ENCODE results near the gene NIPBL.

NIPBL gene

GRCh38 chr5:37034955-37035354 lies 158.4 kb downstream of the NIPBL start:
- H3K27me3 ChIP-seq (ENCODE audit: control insufficient read depth, insufficient read depth, low read length) = no peaks in the 10 kb centered on the region
- no peak overlapping the region for H3K27ac ChIP-seq (ENCODE audit: low read depth, low read length)
- H3K4me1 ChIP-seq (ENCODE audit: control insufficient read depth, insufficient read depth, low read length) = no peaks in the 10 kb centered on the region
- peaks cover 38% of the 10 kb centered on the region for H3K36me3 ChIP-seq (ENCODE audit: control insufficient read depth, insufficient read depth, low read length)
- no peaks in the 10 kb centered on the region for H3K9me3 ChIP-seq (ENCODE audit: control insufficient read depth, insufficient read depth, low read length)
- no peak overlapping the region for H3K4me3 ChIP-seq (ENCODE audit: low read depth, low read length)
- no peak overlapping the region for H3K9ac ChIP-seq (ENCODE audit: low read depth, low read length)

- H3K4me3 ChIP-seq (ENCODE audit: low read depth, low read length) = no peak overlapping the region
- no peaks in the 10 kb centered on the region for H3K4me1 ChIP-seq (ENCODE audit: control insufficient read depth, insufficient read depth, low read length)
- H3K9me3 ChIP-seq (ENCODE audit: control insufficient read depth, insufficient read depth, low read length) = no peaks in the 10 kb centered on the region
- H3K9ac ChIP-seq (ENCODE audit: low read depth, low read length) = no peak overlapping the region
- H3K27ac ChIP-seq (ENCODE audit: low read depth, low read length) = no peak overlapping the region
- no peaks in the 10 kb centered on the region for H3K27me3 ChIP-seq (ENCODE audit: control insufficient read depth, insufficient read depth, low read length)
- H3K36me3 ChIP-seq (ENCODE audit: control insufficient read depth, insufficient read depth, low read length) = peaks cover 34% of the 10 kb centered on the region
Observed at GRCh38 chr5:37037840-37038239, 161.3 kb downstream of the NIPBL start.

GRCh38 chr5:37039824-37040223 lies 163.3 kb downstream of the NIPBL start:
- Histone ChIP-seq H3K27ac (ENCODE audit: low read depth, low read length) (no peak overlapping the region), H3K9ac (ENCODE audit: low read depth, low read length) (no peak overlapping the region), H3K36me3 (ENCODE audit: control insufficient read depth, insufficient read depth, low read length) (peaks cover 45% of the 10 kb centered on the region), H3K4me1 (ENCODE audit: control insufficient read depth, insufficient read depth, low read length) (no peaks in the 10 kb centered on the region), H3K9me3 (ENCODE audit: control insufficient read depth, insufficient read depth, low read length) (no peaks in the 10 kb centered on the region), H3K4me3 (ENCODE audit: low read depth, low read length) (no peak overlapping the region), H3K27me3 (ENCODE audit: control insufficient read depth, insufficient read depth, low read length) (no peaks in the 10 kb centered on the region)

- Histone ChIP-seq H3K9ac (ENCODE audit: low read depth, low read length) (no peak overlapping the region), H3K27me3 (ENCODE audit: control insufficient read depth, insufficient read depth, low read length) (no peaks in the 10 kb centered on the region), H3K27ac (ENCODE audit: low read depth, low read length) (no peak overlapping the region), H3K4me1 (ENCODE audit: control insufficient read depth, insufficient read depth, low read length) (no peaks in the 10 kb centered on the region), H3K9me3 (ENCODE audit: control insufficient read depth, insufficient read depth, low read length) (no peaks in the 10 kb centered on the region), H3K4me3 (ENCODE audit: low read depth, low read length) (no peak overlapping the region), H3K36me3 (ENCODE audit: control insufficient read depth, insufficient read depth, low read length) (peaks cover 66% of the 10 kb centered on the region)
Observed at GRCh38 chr5:37043693-37044092, 167.1 kb downstream of the NIPBL start.

- peaks cover 66% of the 10 kb centered on the region for H3K36me3 ChIP-seq (ENCODE audit: control insufficient read depth, insufficient read depth, low read length)
- no peaks in the 10 kb centered on the region for H3K9me3 ChIP-seq (ENCODE audit: control insufficient read depth, insufficient read depth, low read length)
- H3K27me3 ChIP-seq (ENCODE audit: control insufficient read depth, insufficient read depth, low read length) = no peaks in the 10 kb centered on the region
- no peak overlapping the region for H3K27ac ChIP-seq (ENCODE audit: low read depth, low read length)
- no peak overlapping the region for H3K4me3 ChIP-seq (ENCODE audit: low read depth, low read length)
- H3K9ac ChIP-seq (ENCODE audit: low read depth, low read length) = no peak overlapping the region
- H3K4me1 ChIP-seq (ENCODE audit: control insufficient read depth, insufficient read depth, low read length) = no peaks in the 10 kb centered on the region
Observed at GRCh38 chr5:37044120-37044519, 167.6 kb downstream of the NIPBL start.

GRCh38 chr5:37045703-37046102 lies 169.1 kb downstream of the NIPBL start:
- no peaks in the 10 kb centered on the region for H3K27me3 ChIP-seq (ENCODE audit: control insufficient read depth, insufficient read depth, low read length)
- no peak overlapping the region for H3K4me3 ChIP-seq (ENCODE audit: low read depth, low read length)
- no peaks in the 10 kb centered on the region for H3K9me3 ChIP-seq (ENCODE audit: control insufficient read depth, insufficient read depth, low read length)
- peaks cover 65% of the 10 kb centered on the region for H3K36me3 ChIP-seq (ENCODE audit: control insufficient read depth, insufficient read depth, low read length)
- no peaks in the 10 kb centered on the region for H3K4me1 ChIP-seq (ENCODE audit: control insufficient read depth, insufficient read depth, low read length)
- H3K27ac ChIP-seq (ENCODE audit: low read depth, low read length) = no peak overlapping the region
- no peak overlapping the region for H3K9ac ChIP-seq (ENCODE audit: low read depth, low read length)

GRCh38 chr5:37047947-37048346 lies 171.4 kb downstream of the NIPBL start:
- Histone ChIP-seq H3K9me3 (ENCODE audit: control insufficient read depth, insufficient read depth, low read length) (no peaks in the 10 kb centered on the region), H3K27ac (ENCODE audit: low read depth, low read length) (no peak overlapping the region), H3K4me1 (ENCODE audit: control insufficient read depth, insufficient read depth, low read length) (no peaks in the 10 kb centered on the region), H3K27me3 (ENCODE audit: control insufficient read depth, insufficient read depth, low read length) (no peaks in the 10 kb centered on the region), H3K9ac (ENCODE audit: low read depth, low read length) (no peak overlapping the region), H3K36me3 (ENCODE audit: control insufficient read depth, insufficient read depth, low read length) (peaks cover 87% of the 10 kb centered on the region), H3K4me3 (ENCODE audit: low read depth, low read length) (no peak overlapping the region)

- Histone ChIP-seq H3K9me3 (ENCODE audit: control insufficient read depth, insufficient read depth, low read length) (no peaks in the 10 kb centered on the region), H3K27ac (ENCODE audit: low read depth, low read length) (peak overlapping the region; percentile 20), H3K4me1 (ENCODE audit: control insufficient read depth, insufficient read depth, low read length) (peaks cover 4% of the 10 kb centered on the region; the same call in 1 of the 2 replicates), H3K4me3 (ENCODE audit: low read depth, low read length) (no peak overlapping the region), H3K9ac (ENCODE audit: low read depth, low read length) (no peak overlapping the region), H3K27me3 (ENCODE audit: control insufficient read depth, insufficient read depth, low read length) (no peaks in the 10 kb centered on the region), H3K36me3 (ENCODE audit: control insufficient read depth, insufficient read depth, low read length) (peaks cover 71% of the 10 kb centered on the region)
Observed at GRCh38 chr5:37054391-37054790, 177.8 kb downstream of the NIPBL start.

- no peaks in the 10 kb centered on the region for H3K9me3 ChIP-seq (ENCODE audit: control insufficient read depth, insufficient read depth, low read length)
- H3K9ac ChIP-seq (ENCODE audit: low read depth, low read length) = no peak overlapping the region
- no peak overlapping the region for H3K4me3 ChIP-seq (ENCODE audit: low read depth, low read length)
- no peak overlapping the region for H3K27ac ChIP-seq (ENCODE audit: low read depth, low read length)
- peaks cover 73% of the 10 kb centered on the region for H3K36me3 ChIP-seq (ENCODE audit: control insufficient read depth, insufficient read depth, low read length)
- H3K27me3 ChIP-seq (ENCODE audit: control insufficient read depth, insufficient read depth, low read length) = no peaks in the 10 kb centered on the region
- H3K4me1 ChIP-seq (ENCODE audit: control insufficient read depth, insufficient read depth, low read length) = peaks cover 4% of the 10 kb centered on the region; the same call in 1 of the 2 replicates
Observed at GRCh38 chr5:37055383-37055990, 178.9 kb downstream of the NIPBL start.

GRCh38 chr5:37056762-37057161 lies 180.2 kb downstream of the NIPBL start:
- H3K27ac ChIP-seq (ENCODE audit: low read depth, low read length) = no peak overlapping the region
- H3K4me3 ChIP-seq (ENCODE audit: low read depth, low read length) = no peak overlapping the region
- peaks cover 4% of the 10 kb centered on the region; the same call in 1 of the 2 replicates for H3K4me1 ChIP-seq (ENCODE audit: control insufficient read depth, insufficient read depth, low read length)
- peaks cover 72% of the 10 kb centered on the region for H3K36me3 ChIP-seq (ENCODE audit: control insufficient read depth, insufficient read depth, low read length)
- no peaks in the 10 kb centered on the region for H3K27me3 ChIP-seq (ENCODE audit: control insufficient read depth, insufficient read depth, low read length)
- no peaks in the 10 kb centered on the region for H3K9me3 ChIP-seq (ENCODE audit: control insufficient read depth, insufficient read depth, low read length)
- no peak overlapping the region for H3K9ac ChIP-seq (ENCODE audit: low read depth, low read length)

- Histone ChIP-seq H3K27me3 (ENCODE audit: control insufficient read depth, insufficient read depth, low read length) (no peaks in the 10 kb centered on the region), H3K27ac (ENCODE audit: low read depth, low read length) (no peak overlapping the region), H3K4me1 (ENCODE audit: control insufficient read depth, insufficient read depth, low read length) (no peaks in the 10 kb centered on the region), H3K9ac (ENCODE audit: low read depth, low read length) (no peak overlapping the region), H3K4me3 (ENCODE audit: low read depth, low read length) (no peak overlapping the region), H3K36me3 (ENCODE audit: control insufficient read depth, insufficient read depth, low read length) (peaks cover 70% of the 10 kb centered on the region), H3K9me3 (ENCODE audit: control insufficient read depth, insufficient read depth, low read length) (no peaks in the 10 kb centered on the region)
Observed at GRCh38 chr5:37060030-37060429, 183.5 kb downstream of the NIPBL start.
